ENCODE results near the gene SEPTIN1. TPM values are rescaled to one million over a fixed set of nuclear protein-coding genes. Genes with fewer than 3 reads are reported as not detected.

Gene SEPTIN1
- total RNA-seq, 2 experiments from 2014 or later, result 155 to 159 TPM

- ChIA-PET POLR2A (interaction anchor here (0.7 to 1.2 kb wide), 3 partner anchors 9 to 373 kb away, joined by 3 read pairs; partner anchors contain the start of gene INO80E), CTCF (interaction anchor here (0.6 to 3.8 kb wide), 7 partner anchors 9 to 316 kb away, joined by 3 to 17 read pairs (median 5); partner anchors contain the start of gene SEPTIN1)
- DNase-seq (peak; percentile 47), ATAC-seq (no peak)
- H3K4me3 Mint-ChIP-seq, result peak overlapping the region; percentile 89
- intact Hi-C loops (cut with DNase I, micrococcal nuclease), result no loop called here
- no peaks in the 10 kb centered on the region for H3K27me3 Mint-ChIP-seq
- H3K4me1 Mint-ChIP-seq, result peaks cover 41% of the 10 kb centered on the region
- H3K36me3 Mint-ChIP-seq (ENCODE audit: low read depth), result peaks cover 30% of the 10 kb centered on the region
- H3K27ac Mint-ChIP-seq, result peak overlapping the region; percentile 79
- no peaks in the 10 kb centered on the region for H3K9me3 Mint-ChIP-seq (ENCODE audit: low read depth)
Measured at GRCh38 chr16:30369091-30369937, 13.0 kb downstream of the SEPTIN1 start.

- no peak for ATAC-seq
- Mint-ChIP-seq H3K4me1 (peaks cover 41% of the 10 kb centered on the region), H3K4me3 (peak overlapping the region; percentile 89), H3K36me3 (ENCODE audit: low read depth) (peaks cover 30% of the 10 kb centered on the region), H3K27me3 (no peaks in the 10 kb centered on the region), H3K9me3 (ENCODE audit: low read depth) (no peaks in the 10 kb centered on the region), H3K27ac (peak overlapping the region; percentile 79)
- ChIA-PET CTCF (interaction anchor here (0.7 to 1.5 kb wide), 5 partner anchors 9 to 220 kb away, joined by 3 to 9 read pairs (median 5); no protein-coding TSS in a partner anchor), POLR2A (interaction anchor here (0.7 to 1.2 kb wide), 2 partner anchors 9 to 230 kb away, joined by 3 read pairs; no protein-coding TSS in a partner anchor)
- DNase-seq, result no peak
- intact Hi-C loops (cut with DNase I, micrococcal nuclease), result no loop called here
Measured at GRCh38 chr16:30368792-30369090, 13.6 kb downstream of the SEPTIN1 start.

- ChIA-PET CTCF (interaction anchor here (0.7 to 1.5 kb wide), 4 partner anchors 8 to 221 kb away, joined by 3 to 9 read pairs (median 6); no protein-coding TSS in a partner anchor), POLR2A (no interaction called here)
- H3K9me3 Mint-ChIP-seq (ENCODE audit: low read depth), result no peaks in the 10 kb centered on the region
- no peak for DNase-seq
- intact Hi-C loops (cut with DNase I, micrococcal nuclease), result no loop called here
- peak overlapping the region; percentile 89 for H3K4me3 Mint-ChIP-seq
- H3K27ac Mint-ChIP-seq, result peak overlapping the region; percentile 79
- ATAC-seq, result no peak
- H3K27me3 Mint-ChIP-seq, result no peaks in the 10 kb centered on the region
- H3K4me1 Mint-ChIP-seq, result peaks cover 41% of the 10 kb centered on the region
- peaks cover 32% of the 10 kb centered on the region for H3K36me3 Mint-ChIP-seq (ENCODE audit: low read depth)
Measured at GRCh38 chr16:30368122-30368791, 14.1 kb downstream of the SEPTIN1 start.

- no peaks in the 10 kb centered on the region for H3K9me3 Mint-ChIP-seq (ENCODE audit: low read depth)
- H3K36me3 Mint-ChIP-seq (ENCODE audit: low read depth), result peaks cover 36% of the 10 kb centered on the region
- intact Hi-C loops (cut with DNase I, micrococcal nuclease), result no loop called here
- H3K4me3 Mint-ChIP-seq, result peak overlapping the region; percentile 89
- ChIA-PET CTCF (interaction anchor here (0.6 to 1.4 kb wide), 2 partner anchors 42 to 321 kb away, joined by 4 to 5 read pairs; no protein-coding TSS in a partner anchor), POLR2A (no interaction called here)
- ATAC-seq (no peak), DNase-seq (no peak)
- H3K4me1 Mint-ChIP-seq, result peaks cover 40% of the 10 kb centered on the region
- H3K27me3 Mint-ChIP-seq, result no peaks in the 10 kb centered on the region
- H3K27ac Mint-ChIP-seq, result peak overlapping the region; percentile 79
Measured at GRCh38 chr16:30367349-30368009, 14.9 kb downstream of the SEPTIN1 start.

GRCh38 chr16:30366511-30366910 lies 15.8 kb downstream of the SEPTIN1 start:
- intact Hi-C loops (cut with DNase I, micrococcal nuclease), result no loop called here
- Mint-ChIP-seq H3K4me1 (peaks cover 33% of the 10 kb centered on the region), H3K27ac (no peak overlapping the region), H3K9me3 (ENCODE audit: low read depth) (no peaks in the 10 kb centered on the region), H3K4me3 (peak overlapping the region; percentile 89), H3K36me3 (ENCODE audit: low read depth) (peaks cover 40% of the 10 kb centered on the region), H3K27me3 (no peaks in the 10 kb centered on the region)
- DNase-seq, result no peak
- ChIA-PET CTCF (interaction anchor here (0.6 to 1.4 kb wide), 2 partner anchors 43 to 264 kb away, joined by 3 to 4 read pairs; no protein-coding TSS in a partner anchor), POLR2A (no interaction called here)
- ATAC-seq, result no peak

- CTCF ChIA-PET, result interaction anchor here (0.7 kb wide), 2 partner anchors 14 to 105 kb away, joined by 3 read pairs; no protein-coding TSS in a partner anchor
- POLR2A ChIA-PET, result no interaction called here
Measured at GRCh38 chr16:30365200-30365599, 17.2 kb downstream of the SEPTIN1 start.

GRCh38 chr16:30361180-30361579 lies 21.2 kb downstream of the SEPTIN1 start:
- CTCF ChIA-PET, result interaction anchor here (0.6 to 1.5 kb wide), 2 partner anchors 10 to 48 kb away, joined by 3 to 5 read pairs; no protein-coding TSS in a partner anchor
- ATAC-seq, result no peak

More at GRCh38 chr16:30365200-30365599, 17.2 kb downstream of the SEPTIN1 start:
- Mint-ChIP-seq H3K36me3 (ENCODE audit: low read depth) (peaks cover 43% of the 10 kb centered on the region), H3K27ac (no peak overlapping the region), H3K4me3 (no peak overlapping the region), H3K27me3 (no peaks in the 10 kb centered on the region), H3K4me1 (peaks cover 28% of the 10 kb centered on the region), H3K9me3 (ENCODE audit: low read depth) (no peaks in the 10 kb centered on the region)
- intact Hi-C loops (cut with DNase I, micrococcal nuclease), result no loop called here
- ATAC-seq, result no peak
- DNase-seq, result no peak

GRCh38 chr16:30359871-30360170 lies 22.5 kb downstream of the SEPTIN1 start:
- intact Hi-C loops (cut with DNase I, micrococcal nuclease), result no loop called here
- POLR2A ChIA-PET, result no interaction called here

More at GRCh38 chr16:30361180-30361579, 21.2 kb downstream of the SEPTIN1 start:
- H3K36me3 Mint-ChIP-seq (ENCODE audit: low read depth), result peaks cover 22% of the 10 kb centered on the region
- H3K27me3 Mint-ChIP-seq, result no peaks in the 10 kb centered on the region
- no peak overlapping the region for H3K4me3 Mint-ChIP-seq
- intact Hi-C loops (cut with DNase I, micrococcal nuclease), result no loop called here
- H3K9me3 Mint-ChIP-seq (ENCODE audit: low read depth), result no peaks in the 10 kb centered on the region
- POLR2A ChIA-PET, result no interaction called here
- no peak for DNase-seq
- peaks cover 8% of the 10 kb centered on the region for H3K4me1 Mint-ChIP-seq
- H3K27ac Mint-ChIP-seq, result no peak overlapping the region

GRCh38 chr16:30358990-30359870 lies 23.1 kb downstream of the SEPTIN1 start:
- H3K36me3 Mint-ChIP-seq (ENCODE audit: low read depth), result peaks cover 20% of the 10 kb centered on the region

More at GRCh38 chr16:30359871-30360170, 22.5 kb downstream of the SEPTIN1 start:
- ATAC-seq (no peak), DNase-seq (no peak)
- Mint-ChIP-seq H3K27me3 (no peaks in the 10 kb centered on the region), H3K27ac (no peak overlapping the region), H3K4me1 (peaks cover 8% of the 10 kb centered on the region), H3K9me3 (ENCODE audit: low read depth) (no peaks in the 10 kb centered on the region), H3K36me3 (ENCODE audit: low read depth) (peaks cover 17% of the 10 kb centered on the region), H3K4me3 (no peak overlapping the region)
- CTCF ChIA-PET, result interaction anchor here (0.5 to 1.5 kb wide), 3 partner anchors 9 to 151 kb away, joined by 3 to 5 read pairs (median 3); no protein-coding TSS in a partner anchor

GRCh38 chr16:30358577-30358936 lies 23.8 kb downstream of the SEPTIN1 start:
- Mint-ChIP-seq H3K9me3 (ENCODE audit: low read depth) (no peaks in the 10 kb centered on the region), H3K4me1 (peaks cover 18% of the 10 kb centered on the region), H3K27me3 (no peaks in the 10 kb centered on the region), H3K27ac (no peak overlapping the region), H3K4me3 (no peak overlapping the region), H3K36me3 (ENCODE audit: low read depth) (peaks cover 22% of the 10 kb centered on the region)
- no peak for DNase-seq
- ATAC-seq, result no peak
- ChIA-PET POLR2A (no interaction called here), CTCF (no interaction called here)
- intact Hi-C loops (cut with DNase I, micrococcal nuclease), result no loop called here

More at GRCh38 chr16:30358990-30359870, 23.1 kb downstream of the SEPTIN1 start:
- Mint-ChIP-seq H3K27me3 (no peaks in the 10 kb centered on the region), H3K9me3 (ENCODE audit: low read depth) (no peaks in the 10 kb centered on the region), H3K4me3 (no peak overlapping the region), H3K4me1 (peaks cover 11% of the 10 kb centered on the region), H3K27ac (no peak overlapping the region)
- ATAC-seq, result no peak
- ChIA-PET POLR2A (no interaction called here), CTCF (interaction anchor here (0.5 to 1.5 kb wide), 3 partner anchors 10 to 152 kb away, joined by 3 to 5 read pairs (median 3); no protein-coding TSS in a partner anchor)
- no peak for DNase-seq
- intact Hi-C loops (cut with DNase I, micrococcal nuclease), result no loop called here

Measured in activated CD4-positive, alpha-beta T cell treated with anti-CD3 and anti-CD28 coated beads for 36 hours (primary cell).